ENCODE measurements around the gene SYCP2.

GRCh38 chr20:59947376-59947775 is 13.9 kb upstream of the SYCP2 start:
- no peak for TF ChIP-seq POLR2A (IDR thresholded peaks at IDR 0.05)
- no peak for TF ChIP-seq CTCF (IDR thresholded peaks at IDR 0.05)

Data from sigmoid colon (tissue), 3 donors.